CD8-positive, alpha-beta memory T cell (primary cell): Measurements from ENCODE around the gene MACROD1. TPM values are rescaled to one million over a fixed set of nuclear protein-coding genes. Genes with fewer than 3 reads are reported as not detected.

Experiments
- CTCF ChIA-PET: fragments of 350-600 bp; sonication (Branson Sonifier 250); formaldehyde crosslinking; loops from one replicate; lab custom pipeline; 2021; ENCODE audit warnings: antibody characterized with exemption; lab: Charles Lee
- POLR2A ChIA-PET: fragments of 350-600 bp; sonication (Branson Sonifier 250); formaldehyde crosslinking; loops from one replicate; lab custom pipeline; 2021; ENCODE audit warnings: antibody characterized with exemption; lab: Charles Lee
- DNase-seq, 5 donors: peaks; one replicate each; pipeline versions ENCODE4 v3.0.0 to v3.0.0-alpha.2; 2020 to 2022; ENCODE audit warnings: mixed read lengths in 1 of 5
- H3K27ac ChIP-seq: one replicate; pipeline ENCODE4 v1.7.0; 2013; ENCODE audit warnings: low read depth, mild to moderate bottlenecking, low read length, moderate library complexity
- H3K27me3 ChIP-seq: 2 replicates; pipeline ENCODE4 v1.7.0; 2013; ENCODE audit warnings: low read length, mild to moderate bottlenecking; ENCODE audit not compliant: insufficient read depth, poor library complexity, severe bottlenecking
- H3K36me3 ChIP-seq: 2 replicates; pipeline ENCODE4 v1.7.0; 2013; ENCODE audit warnings: mild to moderate bottlenecking, low read length, moderate library complexity; ENCODE audit not compliant: insufficient read depth
- H3K4me1 ChIP-seq: 2 replicates; pipeline ENCODE4 v1.7.0; 2013; ENCODE audit warnings: mild to moderate bottlenecking, low read length, moderate library complexity; ENCODE audit not compliant: insufficient read depth
- H3K4me3 ChIP-seq: 2 replicates; pipeline ENCODE4 v1.7.0; 2013; ENCODE audit warnings: mild to moderate bottlenecking, low read length
- H3K9me3 ChIP-seq: 2 replicates; pipeline ENCODE4 v1.7.0; 2013; ENCODE audit warnings: mild to moderate bottlenecking, low read length
- H3K27ac Mint-ChIP-seq, 8 donors: one replicate each; pipeline ENCODE4 v1.8.0; 2020 to 2021; ENCODE audit warnings: mixed read lengths in 8 of 8, mild to moderate bottlenecking in 6 of 8, inconsistent platforms in 3 of 8, moderate library complexity in 3 of 8
- H3K27me3 Mint-ChIP-seq, 2 donors: one replicate each; pipeline ENCODE4 v1.8.0; 2020 to 2021; ENCODE audit warnings: mixed read lengths in 2 of 2, mild to moderate bottlenecking in 1 of 2, moderate library complexity in 1 of 2
- H3K36me3 Mint-ChIP-seq, 3 donors: one replicate each; pipeline ENCODE4 v1.8.0; 2020 to 2021; ENCODE audit warnings: mixed read lengths in 3 of 3, inconsistent platforms in 1 of 3, mild to moderate bottlenecking in 1 of 3
- H3K4me1 Mint-ChIP-seq, 3 donors: one replicate each; pipeline ENCODE4 v1.8.0; 2020 to 2021; ENCODE audit warnings: mixed read lengths in 3 of 3, inconsistent platforms in 1 of 3, mild to moderate bottlenecking in 1 of 3
- H3K4me3 Mint-ChIP-seq, 7 donors: one replicate each; pipeline ENCODE4 v1.8.0; 2020 to 2021; ENCODE audit warnings: mixed read lengths in 7 of 7, mild to moderate bottlenecking in 6 of 7, moderate library complexity in 4 of 7, inconsistent platforms in 2 of 7
- H3K9me3 Mint-ChIP-seq, 5 donors: one replicate each; pipeline ENCODE4 v1.8.0; 2020 to 2022; ENCODE audit warnings: mixed read lengths in 5 of 5, mild to moderate bottlenecking in 3 of 5, moderate library complexity in 2 of 5, inconsistent platforms in 1 of 5
- polyA plus RNA-seq: library from polyadenylated mRNA; unstranded; fragments of 300-500 nt; fragmentation: Illumina TruSeq; gene quantifications from one replicate; pipeline ENCODE4 v1.2.3, GENCODE V29; 2021
- total RNA-seq, 2 experiments: library from RNA; stranded (reverse); gene quantifications; one replicate each; pipeline ENCODE4 v1.2.3, GENCODE V29; 2021

Gene MACROD1
- total and polyA plus RNA-seq, 3 experiments from 2014 or later, result 9.2 to 25.5 (median 19.6) TPM

DNA sequence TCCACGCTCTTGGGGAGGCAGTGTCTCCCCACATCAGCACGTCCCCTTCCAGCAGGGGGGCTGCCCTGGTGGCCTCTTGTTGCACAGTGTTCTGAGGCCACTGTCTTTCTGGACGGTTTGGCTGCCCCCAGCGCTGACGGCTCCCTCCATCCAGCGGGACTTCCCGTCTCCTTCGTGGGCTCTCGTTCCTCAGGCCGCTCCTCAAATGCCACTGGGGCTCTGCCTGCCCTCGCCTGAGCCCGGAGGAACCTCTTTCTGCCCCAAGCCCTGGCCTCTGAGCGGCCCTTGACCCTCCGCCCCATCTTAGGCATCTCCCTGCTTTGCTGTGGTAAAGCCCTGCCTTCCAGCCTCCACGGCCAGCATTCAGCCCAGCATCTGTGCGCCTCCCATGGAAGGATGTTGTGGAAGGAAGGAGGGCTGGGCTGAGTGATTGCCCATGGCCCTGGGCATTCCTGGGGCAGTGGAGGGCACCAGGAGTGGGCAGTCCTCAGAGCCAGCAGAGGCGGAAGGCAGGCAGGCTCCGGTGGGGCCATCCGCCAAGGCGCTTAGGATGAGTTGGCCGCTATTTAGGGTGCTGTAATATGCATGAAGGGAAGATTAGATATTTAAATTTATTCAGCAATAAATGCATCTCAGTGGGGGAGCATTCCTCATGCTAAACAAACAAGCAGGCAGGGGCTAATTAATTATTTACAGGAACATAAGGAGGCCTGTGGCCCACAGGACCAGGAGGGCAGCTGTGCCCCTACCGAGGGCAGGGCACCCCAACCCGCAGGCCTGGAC lies 161.9 kb downstream of the MACROD1 start:
- H3K4me1 ChIP-seq, result peaks cover 7% of the 10 kb centered on the region
- H3K36me3 ChIP-seq, result no peaks in the 10 kb centered on the region
- CTCF ChIA-PET, result interaction anchor here (4.9 kb wide), 1 partner anchor 146 kb away, joined by 64 read pairs; no protein-coding TSS in a partner anchor
- Mint-ChIP-seq H3K27me3 (peaks cover 18 to 27% of the 10 kb centered on the region in 2 donors), H3K36me3 (no peaks in the 10 kb centered on the region), H3K4me1 (peaks cover 9 to 25% (median 14%) of the 10 kb centered on the region in 3 donors), H3K27ac (no peak overlapping the region), H3K9me3 (no peaks in the 10 kb centered on the region), H3K4me3 (no peak overlapping the region)
- DNase-seq, result no peak
- H3K9me3 ChIP-seq, result no peaks in the 10 kb centered on the region
- H3K4me3 ChIP-seq, result no peak overlapping the region
- POLR2A ChIA-PET, result no interaction called here
- peaks cover 5% of the 10 kb centered on the region for H3K27me3 ChIP-seq
- H3K27ac ChIP-seq, result no peak overlapping the region

DNA sequence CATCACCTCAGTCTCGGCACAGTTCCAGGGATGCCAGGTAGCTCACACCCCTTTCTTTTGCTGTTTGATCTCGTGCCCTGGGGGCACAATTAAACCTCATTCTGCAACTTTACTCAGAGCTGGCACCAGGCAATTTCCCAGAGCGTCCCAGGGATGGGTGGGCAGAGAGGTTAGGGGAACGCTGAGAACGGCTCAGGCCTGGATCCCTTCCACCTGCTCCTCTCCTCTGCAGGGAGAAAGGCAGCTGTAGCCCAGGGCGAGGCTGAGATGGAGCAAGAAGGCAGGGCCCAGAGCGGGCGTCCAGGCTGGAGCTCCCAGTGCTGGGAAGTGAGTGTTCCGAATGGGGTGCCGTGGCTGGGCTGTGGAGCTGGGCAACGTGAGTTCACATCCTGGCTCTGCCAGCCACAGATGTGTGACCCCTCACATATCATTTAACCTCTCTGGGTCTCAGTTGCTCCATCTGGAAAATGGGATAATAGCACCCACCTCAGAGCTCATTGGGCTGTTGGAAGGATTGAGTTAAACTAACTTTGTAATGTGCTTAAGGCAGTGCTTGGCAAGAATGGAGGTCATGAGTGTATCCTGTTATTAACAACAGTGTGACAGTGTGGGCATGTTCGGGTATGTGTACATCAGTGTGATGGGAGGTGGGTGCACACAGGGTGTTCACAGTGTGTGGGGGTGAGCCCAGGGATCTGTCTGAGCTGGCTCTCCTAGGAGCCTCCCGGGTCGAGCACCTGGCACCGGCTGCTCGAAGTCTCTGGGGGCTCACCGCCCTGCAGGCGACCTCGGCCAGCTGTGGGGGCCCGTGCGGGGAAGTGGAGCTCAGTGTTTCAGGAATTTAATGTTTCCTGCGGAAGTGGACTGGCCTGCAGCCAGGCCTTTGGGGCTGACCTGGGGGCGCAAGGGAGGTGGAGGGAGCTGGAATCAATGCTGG lies 164.2 kb downstream of the MACROD1 start:
- H3K27ac Mint-ChIP-seq, result peak overlapping the region in 3 of 8 donors; percentile 4 to 20 (median 16)
- no peaks in the 10 kb centered on the region for H3K27me3 ChIP-seq
- H3K9me3 ChIP-seq, result no peaks in the 10 kb centered on the region
- H3K36me3 ChIP-seq, result peaks cover 4% of the 10 kb centered on the region
- peaks cover 4 to 7% of the 10 kb centered on the region in 2 donors for H3K27me3 Mint-ChIP-seq
- peak overlapping the region; percentile 16 to 70 (median 24) for H3K4me3 Mint-ChIP-seq
- H3K4me1 ChIP-seq, result peaks cover 7% of the 10 kb centered on the region
- H3K4me1 Mint-ChIP-seq, result peaks cover 2 to 26% (median 4%) of the 10 kb centered on the region in 3 donors
- no peak for DNase-seq
- ChIA-PET POLR2A (interaction anchor here (0.6 to 1.1 kb wide), 2 partner anchors 16 to 120 kb away, joined by 3 read pairs; partner anchors contain the start of gene OTUB1), CTCF (interaction anchor here (0.5 to 4.9 kb wide), 16 partner anchors 13 to 329 kb away, joined by 3 to 64 read pairs (median 4); partner anchors contain the start of gene CATSPERZ)
- H3K9me3 Mint-ChIP-seq, result no peaks in the 10 kb centered on the region
- H3K36me3 Mint-ChIP-seq, result peaks cover 0 to 16% (median 0%) of the 10 kb centered on the region in 3 donors
- no peak overlapping the region for H3K27ac ChIP-seq
- H3K4me3 ChIP-seq, result no peak overlapping the region

GRCh38 chr11:64000740-64001483 lies 165.0 kb downstream of the MACROD1 start:
- Histone ChIP-seq H3K27ac (no peak overlapping the region), H3K27me3 (no peaks in the 10 kb centered on the region), H3K9me3 (no peaks in the 10 kb centered on the region), H3K4me3 (no peak overlapping the region), H3K4me1 (peaks cover 7% of the 10 kb centered on the region), H3K36me3 (peaks cover 4% of the 10 kb centered on the region)
- Mint-ChIP-seq H3K4me3 (peak overlapping the region in 5 of 7 donors; percentile 24 to 70 (median 28)), H3K27ac (peak overlapping the region in 1 of 8 donors; percentile 20), H3K36me3 (peaks cover 0 to 25% (median 0%) of the 10 kb centered on the region in 3 donors), H3K27me3 (no peaks in the 10 kb centered on the region), H3K9me3 (no peaks in the 10 kb centered on the region), H3K4me1 (peaks cover 0 to 24% (median 4%) of the 10 kb centered on the region in 3 donors)
- ChIA-PET POLR2A (interaction anchor here (1.0 to 1.2 kb wide), 4 partner anchors 15 to 113 kb away, joined by 3 read pairs; partner anchors contain the start of gene OTUB1), CTCF (interaction anchor here (0.7 to 4.9 kb wide), 31 partner anchors 11 to 330 kb away, joined by 3 to 64 read pairs (median 3); partner anchors contain the start of genes CATSPERZ, FERMT3, MACROD1 and STIP1)
- DNase-seq, result no peak

DNA sequence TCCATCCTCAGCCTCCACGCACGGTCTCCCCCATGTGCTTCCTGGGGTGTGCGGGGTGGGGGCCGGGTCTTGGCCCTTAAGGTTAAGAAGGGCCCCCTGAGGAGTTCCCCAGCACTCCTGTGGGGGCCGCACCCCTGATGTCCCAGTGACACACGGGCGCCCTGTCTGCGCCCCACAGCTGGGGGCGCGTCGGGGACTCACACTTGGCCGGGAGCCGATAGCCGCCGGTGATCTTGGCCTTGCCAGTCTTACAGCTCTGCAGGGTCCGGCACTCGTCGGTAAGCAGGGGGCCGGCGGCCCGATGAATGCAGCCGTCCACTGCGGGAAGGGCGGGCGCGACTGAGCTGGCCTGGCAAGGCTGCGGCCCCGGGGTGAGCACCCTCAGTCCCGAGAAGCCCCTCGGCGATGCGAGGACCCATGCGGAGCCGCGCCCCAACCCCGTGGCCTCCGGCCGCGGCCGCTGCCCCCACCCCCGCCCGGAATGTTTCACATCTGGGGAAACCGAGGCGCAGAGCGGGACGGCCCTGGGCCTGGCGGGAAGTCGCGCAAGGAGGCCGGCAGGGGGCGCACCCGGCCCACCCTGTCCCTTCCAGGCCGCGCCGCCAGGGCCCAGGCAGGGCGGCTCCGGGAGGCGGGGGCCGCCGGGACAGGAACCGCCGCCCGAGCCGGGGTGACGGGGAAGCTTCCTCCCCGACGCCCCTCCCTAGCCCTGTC lies 165.7 kb downstream of the MACROD1 start:
- no peaks in the 10 kb centered on the region for H3K9me3 Mint-ChIP-seq
- peak overlapping the region in 5 of 7 donors; percentile 54 to 84 (median 60) for H3K4me3 Mint-ChIP-seq
- peak overlapping the region in 1 of 8 donors; percentile 33 for H3K27ac Mint-ChIP-seq
- Histone ChIP-seq H3K36me3 (peaks cover 4% of the 10 kb centered on the region), H3K4me3 (no peak overlapping the region), H3K9me3 (no peaks in the 10 kb centered on the region), H3K27me3 (no peaks in the 10 kb centered on the region), H3K27ac (no peak overlapping the region), H3K4me1 (peaks cover 7% of the 10 kb centered on the region)
- peak; percentile 67 to 78 (median 70) for DNase-seq
- CTCF ChIA-PET, result interaction anchor here (0.7 to 4.9 kb wide), 36 partner anchors 9 to 331 kb away, joined by 3 to 64 read pairs (median 4); partner anchors contain the start of genes CATSPERZ, COX8A, FERMT3 and MACROD1
- POLR2A ChIA-PET, result interaction anchor here (1.0 to 1.2 kb wide), 3 partner anchors 14 to 112 kb away, joined by 3 read pairs; partner anchors contain the start of gene OTUB1
- H3K36me3 Mint-ChIP-seq, result peaks cover 0 to 32% (median 0%) of the 10 kb centered on the region in 3 donors
- H3K27me3 Mint-ChIP-seq, result no peaks in the 10 kb centered on the region
- peaks cover 0 to 24% (median 4%) of the 10 kb centered on the region in 3 donors for H3K4me1 Mint-ChIP-seq

- Mint-ChIP-seq H3K4me3 (peak overlapping the region in 5 of 7 donors; percentile 54 to 84 (median 60)), H3K9me3 (no peaks in the 10 kb centered on the region), H3K27ac (no peak overlapping the region), H3K27me3 (no peaks in the 10 kb centered on the region), H3K4me1 (peaks cover 0 to 26% (median 4%) of the 10 kb centered on the region in 3 donors), H3K36me3 (peaks cover 0 to 39% (median 2%) of the 10 kb centered on the region in 3 donors)
- Histone ChIP-seq H3K4me3 (no peak overlapping the region), H3K36me3 (peaks cover 4% of the 10 kb centered on the region), H3K9me3 (no peaks in the 10 kb centered on the region), H3K27me3 (no peaks in the 10 kb centered on the region), H3K4me1 (peaks cover 7% of the 10 kb centered on the region), H3K27ac (no peak overlapping the region)
- CTCF ChIA-PET, result interaction anchor here (0.7 to 4.9 kb wide), 20 partner anchors 9 to 331 kb away, joined by 3 to 64 read pairs (median 5); partner anchors contain the start of genes CATSPERZ, COX8A, FERMT3 and MACROD1
- peak; percentile 41 to 74 (median 47) for DNase-seq
- POLR2A ChIA-PET, result interaction anchor here (1.0 to 1.2 kb wide), 3 partner anchors 14 to 111 kb away, joined by 3 read pairs; partner anchors contain the start of gene OTUB1
These were observed 166.4 kb downstream of the MACROD1 start for GRCh38 chr11:63999349-64000025.

GRCh38 chr11:63998558-63999348 lies 167.2 kb downstream of the MACROD1 start:
- POLR2A ChIA-PET, result no interaction called here
- H3K4me3 Mint-ChIP-seq, result peak overlapping the region in 1 of 7 donors; percentile 56

More at GRCh38 chr11:63998558-63999348, 167.2 kb downstream of the MACROD1 start:
- peaks cover 0 to 28% (median 4%) of the 10 kb centered on the region in 3 donors for H3K4me1 Mint-ChIP-seq
- Histone ChIP-seq H3K36me3 (peaks cover 4% of the 10 kb centered on the region), H3K4me1 (peaks cover 7% of the 10 kb centered on the region), H3K27me3 (no peaks in the 10 kb centered on the region), H3K9me3 (no peaks in the 10 kb centered on the region), H3K27ac (no peak overlapping the region), H3K4me3 (no peak overlapping the region)
- no peak for DNase-seq
- CTCF ChIA-PET, result interaction anchor here (1.0 to 4.9 kb wide), 9 partner anchors 8 to 306 kb away, joined by 3 to 64 read pairs (median 6); no protein-coding TSS in a partner anchor
- no peaks in the 10 kb centered on the region for H3K27me3 Mint-ChIP-seq
- peaks cover 0 to 46% (median 2%) of the 10 kb centered on the region in 3 donors for H3K36me3 Mint-ChIP-seq
- no peaks in the 10 kb centered on the region for H3K9me3 Mint-ChIP-seq
- H3K27ac Mint-ChIP-seq, result peak overlapping the region in 1 of 8 donors; percentile 26
